ENCODE results near the gene LRPAP1. TPM values are rescaled to one million over a fixed set of nuclear protein-coding genes. Genes with fewer than 3 reads are reported as not detected.
"Not testable (repeated sequence)": the region's sequence is repeated elsewhere in the genome, so short reads cannot be mapped to it uniquely, and the experiment has no call there.

LRPAP1 gene
- total and polyA plus RNA-seq, 2 experiments from 2014 or later = 63.0 to 82.5 TPM

- DNase-seq (ENCODE audit: low spot score) = peak; percentile 53
- not testable (repeated sequence) for H3F3A ChIP-seq (replicated peaks; ENCODE audit: low read depth); H3K4me1 ChIP-seq (ENCODE audit: insufficient read depth); H3K4me1 Mint-ChIP-seq; H3K27me3 ChIP-seq (ENCODE audit: insufficient read depth); H2AFZ ChIP-seq; H3K36me3 Mint-ChIP-seq (ENCODE audit: low read depth); H3K27ac Mint-ChIP-seq; H3K27me3 Mint-ChIP-seq (ENCODE audit: insufficient read depth, low read depth, poor library complexity); H3K9me2 ChIP-seq (ENCODE audit: insufficient read depth); H3K4me2 ChIP-seq; H3K4me3 Mint-ChIP-seq; H4K20me1 ChIP-seq (replicated peaks; ENCODE audit: insufficient read depth); H3K4me3 ChIP-seq; H3K36me3 ChIP-seq (ENCODE audit: insufficient read depth); H3K9me3 Mint-ChIP-seq; H3K27ac ChIP-seq (ENCODE audit: low read depth); H3K79me2 ChIP-seq (replicated peaks; ENCODE audit: insufficient read depth)
- peak; percentile 88 for ATAC-seq
- TF ChIP-seq CTCF (conservative IDR thresholded peaks at IDR 0.05; ENCODE audit: low read depth in 2 of 2) = peak in 1 of 2 experiments; percentile 59; a peak in 3 of 4 replicates
Measured at GRCh38 chr4:3556244-3556867, 24.1 kb upstream of the LRPAP1 start.

GRCh38 chr4:3555459-3556070 lies 23.3 kb upstream of the LRPAP1 start:
- H3K4me1 ChIP-seq (ENCODE audit: insufficient read depth); H3K9me3 Mint-ChIP-seq; H3K4me3 ChIP-seq; H3K27ac Mint-ChIP-seq; H3K36me3 ChIP-seq (ENCODE audit: insufficient read depth); H2AFZ ChIP-seq; H3K27me3 ChIP-seq (ENCODE audit: insufficient read depth); H3K27ac ChIP-seq (ENCODE audit: low read depth); H3K27me3 Mint-ChIP-seq (ENCODE audit: insufficient read depth, low read depth, poor library complexity); H3K4me1 Mint-ChIP-seq; ATAC-seq; H3K36me3 Mint-ChIP-seq (ENCODE audit: low read depth); H3K4me2 ChIP-seq; H3F3A ChIP-seq (replicated peaks; ENCODE audit: low read depth); DNase-seq (ENCODE audit: low spot score); H4K20me1 ChIP-seq (replicated peaks; ENCODE audit: insufficient read depth); H3K9me2 ChIP-seq (ENCODE audit: insufficient read depth); H3K4me3 Mint-ChIP-seq; H3K79me2 ChIP-seq (replicated peaks; ENCODE audit: insufficient read depth): not testable (repeated sequence)

GRCh38 chr4:3551366-3551765 lies 19.1 kb upstream of the LRPAP1 start:
- not testable (repeated sequence) for H3K79me2 ChIP-seq (replicated peaks; ENCODE audit: insufficient read depth); H3K4me1 Mint-ChIP-seq; H4K20me1 ChIP-seq (replicated peaks; ENCODE audit: insufficient read depth); DNase-seq (ENCODE audit: low spot score); H3K27ac Mint-ChIP-seq; H2AFZ ChIP-seq; H3K27ac ChIP-seq (ENCODE audit: low read depth); H3K27me3 ChIP-seq (ENCODE audit: insufficient read depth); ATAC-seq; H3K4me2 ChIP-seq; H3F3A ChIP-seq (replicated peaks; ENCODE audit: low read depth); H3K36me3 Mint-ChIP-seq (ENCODE audit: low read depth); H3K4me3 Mint-ChIP-seq; H3K27me3 Mint-ChIP-seq (ENCODE audit: insufficient read depth, low read depth, poor library complexity); H3K4me1 ChIP-seq (ENCODE audit: insufficient read depth); H3K9me2 ChIP-seq (ENCODE audit: insufficient read depth); H3K36me3 ChIP-seq (ENCODE audit: insufficient read depth); H3K9me3 Mint-ChIP-seq; H3K4me3 ChIP-seq

DNA sequence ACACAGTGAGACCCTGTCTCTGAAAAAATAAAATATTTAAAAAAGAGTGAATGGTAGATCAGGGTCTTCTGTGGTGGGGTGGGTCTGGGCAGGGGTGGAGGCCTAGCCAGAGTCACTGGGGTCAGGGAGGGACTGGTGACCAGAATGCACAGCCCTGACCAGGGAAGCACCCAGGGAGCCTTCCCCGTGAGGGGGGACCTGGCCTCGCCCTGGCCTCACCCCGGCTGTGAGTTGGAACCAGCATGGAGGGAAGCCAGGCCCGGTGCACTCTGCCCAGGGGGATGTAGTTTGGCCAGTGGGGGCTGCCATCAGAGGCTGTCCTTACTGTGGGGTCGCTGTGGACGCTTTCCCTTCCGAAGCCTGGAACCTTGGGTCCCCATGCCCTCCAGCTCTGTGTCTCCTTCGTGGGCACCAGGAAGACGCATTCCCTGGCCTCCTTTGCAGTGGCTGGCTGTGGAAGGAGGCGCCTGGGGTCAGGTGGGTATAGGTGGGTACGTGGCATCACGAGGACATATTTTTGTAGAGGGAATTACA lies 18.6 kb upstream of the LRPAP1 start:
- H3K27ac ChIP-seq (ENCODE audit: low read depth); H3K4me2 ChIP-seq; H3K4me3 Mint-ChIP-seq; H3K4me3 ChIP-seq; H3F3A ChIP-seq (replicated peaks; ENCODE audit: low read depth); H3K27me3 ChIP-seq (ENCODE audit: insufficient read depth); H2AFZ ChIP-seq; H3K4me1 ChIP-seq (ENCODE audit: insufficient read depth); H3K27ac Mint-ChIP-seq; H3K36me3 ChIP-seq (ENCODE audit: insufficient read depth); H3K36me3 Mint-ChIP-seq (ENCODE audit: low read depth); H3K4me1 Mint-ChIP-seq; H4K20me1 ChIP-seq (replicated peaks; ENCODE audit: insufficient read depth); H3K9me3 Mint-ChIP-seq; H3K79me2 ChIP-seq (replicated peaks; ENCODE audit: insufficient read depth); H3K27me3 Mint-ChIP-seq (ENCODE audit: insufficient read depth, low read depth, poor library complexity); ATAC-seq; H3K9me2 ChIP-seq (ENCODE audit: insufficient read depth); DNase-seq (ENCODE audit: low spot score): not testable (repeated sequence)

DNA sequence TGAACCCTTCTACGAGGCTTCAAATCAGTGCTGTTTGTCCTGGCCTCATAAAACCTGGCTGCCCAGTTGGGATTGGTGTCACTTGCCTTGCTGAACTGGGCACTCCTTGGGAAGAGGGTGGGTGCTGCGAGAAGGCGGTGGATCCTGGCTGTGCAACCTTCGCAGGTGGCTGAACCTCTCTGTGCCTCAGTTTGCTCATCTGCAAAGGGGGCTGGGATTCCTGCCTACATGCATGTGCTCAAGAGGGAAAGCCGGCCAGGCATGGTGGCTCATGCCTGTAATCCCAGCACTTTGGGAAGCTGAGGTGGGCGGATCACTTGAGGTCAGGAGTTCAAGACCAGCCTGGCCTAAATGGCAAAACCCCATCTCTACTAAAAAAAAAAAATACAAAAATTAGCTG lies 17.8 kb upstream of the LRPAP1 start:
- not testable (repeated sequence) for H3F3A ChIP-seq (replicated peaks; ENCODE audit: low read depth); H3K36me3 ChIP-seq (ENCODE audit: insufficient read depth); H3K4me1 Mint-ChIP-seq; H3K27me3 ChIP-seq (ENCODE audit: insufficient read depth); H3K27me3 Mint-ChIP-seq (ENCODE audit: insufficient read depth, low read depth, poor library complexity); ATAC-seq; H3K4me3 ChIP-seq; DNase-seq (ENCODE audit: low spot score); H3K9me3 Mint-ChIP-seq; H3K27ac ChIP-seq (ENCODE audit: low read depth); H3K4me3 Mint-ChIP-seq; H2AFZ ChIP-seq; H3K27ac Mint-ChIP-seq; H4K20me1 ChIP-seq (replicated peaks; ENCODE audit: insufficient read depth); H3K4me2 ChIP-seq; H3K79me2 ChIP-seq (replicated peaks; ENCODE audit: insufficient read depth); H3K4me1 ChIP-seq (ENCODE audit: insufficient read depth); H3K9me2 ChIP-seq (ENCODE audit: insufficient read depth); H3K36me3 Mint-ChIP-seq (ENCODE audit: low read depth)

GRCh38 chr4:3549694-3550001 lies 17.4 kb upstream of the LRPAP1 start:
- not testable (repeated sequence) for H3K4me1 ChIP-seq (ENCODE audit: insufficient read depth); H3K4me3 Mint-ChIP-seq; H3K4me1 Mint-ChIP-seq; H4K20me1 ChIP-seq (replicated peaks; ENCODE audit: insufficient read depth); H3K27ac ChIP-seq (ENCODE audit: low read depth); H3K9me2 ChIP-seq (ENCODE audit: insufficient read depth); H3K79me2 ChIP-seq (replicated peaks; ENCODE audit: insufficient read depth); H2AFZ ChIP-seq; DNase-seq (ENCODE audit: low spot score); H3K4me3 ChIP-seq; H3K27ac Mint-ChIP-seq; H3K4me2 ChIP-seq; H3K36me3 ChIP-seq (ENCODE audit: insufficient read depth); H3K9me3 Mint-ChIP-seq; H3K27me3 ChIP-seq (ENCODE audit: insufficient read depth); ATAC-seq; H3K36me3 Mint-ChIP-seq (ENCODE audit: low read depth); H3K27me3 Mint-ChIP-seq (ENCODE audit: insufficient read depth, low read depth, poor library complexity); H3F3A ChIP-seq (replicated peaks; ENCODE audit: low read depth)
